Prostate gland (tissue), 2 donors: ENCODE measurements around the gene JAKMIP3. TPM values are rescaled to one million over a fixed set of nuclear protein-coding genes. Genes with fewer than 3 reads are reported as not detected.

Source experiments
- DNase-seq: peaks from one replicate; pipeline ENCODE4 v3.0.0-alpha.2; 2019; ENCODE audit warnings: low spot score
- H3K27ac ChIP-seq, 2 donors: fragments of 200-600 bp; sonication (generic); 2 replicates each; pipeline ENCODE4 v1.5.1; 2017 to 2019
- H3K27me3 ChIP-seq: fragments of 200-600 bp; sonication (generic); replicated peaks from 2 replicates; pipeline ENCODE4 v1.5.1; 2019; ENCODE audit not compliant: insufficient read depth
- H3K36me3 ChIP-seq, 2 donors: fragments of 200-600 bp; sonication (generic); 1 replicate in 1 of 2; 2 replicates in 1 of 2; pipeline versions ENCODE4 v1.5.1 to v1.8.1; 2017 to 2019
- H3K4me1 ChIP-seq: fragments of 200-600 bp; sonication (generic); replicated peaks from 2 replicates; pipeline ENCODE4 v1.5.1; 2019
- H3K4me3 ChIP-seq, 2 donors: fragments of 200-600 bp; sonication (generic); 2 replicates each; pipeline ENCODE4 v1.5.1; 2017 to 2019
- H3K9me3 ChIP-seq: fragments of 200-600 bp; sonication (generic); 2 replicates; pipeline ENCODE4 v1.5.1; 2017
- POLR2A ChIP-seq: fragments of 450-650 bp; IDR thresholded peaks from one replicate; pipeline ENCODE4 v1.6.1; 2016; ENCODE audit warnings: antibody characterized with exemption, mild to moderate bottlenecking
- POLR2AphosphoS5 ChIP-seq: sonication (generic); formaldehyde crosslinking; IDR thresholded peaks from one replicate; pipeline ENCODE4 v1.6.1; 2017; ENCODE audit warnings: antibody characterized with exemption
- WGBS: methylation state at CpG from one replicate; pipeline ENCODE4 v1.1.5; 2018; 5-methylcytosine and 5-hydroxymethylcytosine counted together
- intact Hi-C: fragments of 100-400 bp; cut with DNase I; formaldehyde crosslinking; loops from one replicate; pipeline ENCODE4 v1.14.2; 2022
- total RNA-seq, 2 donors: library from RNA; depleted of rRNA; stranded (reverse); fragments of >200 nt; gene quantifications; one replicate each; pipeline ENCODE4 v1.1.0, GENCODE V29; 2016
- TF ChIP-seq, protein P1 (sequence below), 4 experiments: fragments of 200-600 bp in 2 of 4; fragments of 450-650 bp in 2 of 4; sonication (generic) in 2 of 4; IDR thresholded peaks; 1 replicate in 3 of 4; 2 replicates in 1 of 4; pipeline ENCODE4 v1.5.1; 2016 to 2019; ENCODE audit warnings: antibody characterized with exemption in 4 of 4, mild to moderate bottlenecking in 2 of 4, moderate library complexity in 2 of 4

The JAKMIP3 gene
- total RNA-seq, 2 donors from 2014 or later: 2.6 to 3.4 TPM

GRCh38 chr10:132055616-132056015, 10.1 kb upstream of the JAKMIP3 start:
- Histone ChIP-seq H3K36me3 (no peaks in the 10 kb centered on the region), H3K9me3 (no peaks in the 10 kb centered on the region), H3K27ac (no peak overlapping the region), H3K4me1 (no peaks in the 10 kb centered on the region), H3K27me3 (no peaks in the 10 kb centered on the region), H3K4me3 (no peak overlapping the region)
- intact Hi-C loops: no loop called here
- WGBS: 73% methylated on average over 6 of the region's 6 CpGs
- no peak for TF ChIP-seq POLR2A
- no peak for DNase-seq

DNA sequence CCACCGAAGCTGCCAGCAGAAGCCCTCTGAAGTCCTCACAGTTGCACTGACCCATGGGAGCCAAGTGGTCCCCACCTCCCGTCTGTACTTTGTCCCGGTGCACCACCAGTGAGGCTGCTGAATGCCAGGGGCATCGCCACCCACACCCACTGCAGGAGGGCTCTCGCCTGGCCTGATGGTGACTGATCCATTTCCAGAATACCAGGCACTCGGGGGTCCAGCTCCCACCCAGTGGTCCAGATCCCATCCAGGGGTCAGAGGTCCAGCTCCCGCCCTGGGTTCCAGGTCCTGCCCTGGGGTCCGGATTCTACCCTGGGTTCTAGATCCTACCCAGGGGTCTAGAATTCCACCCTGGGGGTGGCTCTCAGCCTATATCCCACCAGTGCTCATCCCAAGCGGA, 9.1 kb upstream of the JAKMIP3 start:
- no peak for TF ChIP-seq POLR2AphosphoS5
- no peak for TF ChIP-seq POLR2A
- TF ChIP-seq, protein P1, sequence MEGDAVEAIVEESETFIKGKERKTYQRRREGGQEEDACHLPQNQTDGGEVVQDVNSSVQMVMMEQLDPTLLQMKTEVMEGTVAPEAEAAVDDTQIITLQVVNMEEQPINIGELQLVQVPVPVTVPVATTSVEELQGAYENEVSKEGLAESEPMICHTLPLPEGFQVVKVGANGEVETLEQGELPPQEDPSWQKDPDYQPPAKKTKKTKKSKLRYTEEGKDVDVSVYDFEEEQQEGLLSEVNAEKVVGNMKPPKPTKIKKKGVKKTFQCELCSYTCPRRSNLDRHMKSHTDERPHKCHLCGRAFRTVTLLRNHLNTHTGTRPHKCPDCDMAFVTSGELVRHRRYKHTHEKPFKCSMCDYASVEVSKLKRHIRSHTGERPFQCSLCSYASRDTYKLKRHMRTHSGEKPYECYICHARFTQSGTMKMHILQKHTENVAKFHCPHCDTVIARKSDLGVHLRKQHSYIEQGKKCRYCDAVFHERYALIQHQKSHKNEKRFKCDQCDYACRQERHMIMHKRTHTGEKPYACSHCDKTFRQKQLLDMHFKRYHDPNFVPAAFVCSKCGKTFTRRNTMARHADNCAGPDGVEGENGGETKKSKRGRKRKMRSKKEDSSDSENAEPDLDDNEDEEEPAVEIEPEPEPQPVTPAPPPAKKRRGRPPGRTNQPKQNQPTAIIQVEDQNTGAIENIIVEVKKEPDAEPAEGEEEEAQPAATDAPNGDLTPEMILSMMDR (IDR thresholded peaks at IDR 0.05): no peak
- Histone ChIP-seq H3K9me3 (no peaks in the 10 kb centered on the region), H3K27ac (no peak overlapping the region), H3K27me3 (no peaks in the 10 kb centered on the region), H3K4me3 (no peak overlapping the region), H3K4me1 (no peaks in the 10 kb centered on the region), H3K36me3 (no peaks in the 10 kb centered on the region)
- no peak for DNase-seq
- 86% methylated on average over 9 of the region's 9 CpGs for WGBS
- intact Hi-C loops: no loop called here

DNA sequence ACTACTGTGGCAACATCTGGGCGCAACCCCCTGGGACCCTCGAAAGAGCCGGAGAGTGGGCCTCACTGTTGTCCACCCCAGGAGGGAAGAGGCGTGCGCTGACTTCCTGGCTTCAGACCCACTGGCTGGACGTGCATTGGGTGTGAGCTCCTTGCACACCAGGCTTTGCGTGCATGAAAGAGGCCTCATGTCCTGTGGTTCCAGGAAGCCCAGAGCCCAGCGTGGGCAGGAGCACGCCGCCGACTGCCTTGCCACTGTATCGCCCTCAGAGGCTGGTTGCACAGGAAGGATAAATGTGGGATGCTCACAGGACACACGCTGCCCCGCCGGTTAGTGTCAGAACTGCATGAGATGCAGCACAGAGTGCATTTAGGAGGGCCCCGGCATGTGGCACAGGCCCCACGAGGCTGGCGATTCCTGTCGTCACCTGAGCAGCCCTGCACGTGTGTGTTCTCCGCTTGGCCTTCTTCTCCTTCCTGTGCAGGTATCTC, 8.5 kb upstream of the JAKMIP3 start:
- intact Hi-C loops: no loop called here
- Histone ChIP-seq H3K36me3 (no peaks in the 10 kb centered on the region), H3K9me3 (no peaks in the 10 kb centered on the region), H3K27ac (no peak overlapping the region), H3K4me1 (no peaks in the 10 kb centered on the region), H3K27me3 (no peaks in the 10 kb centered on the region), H3K4me3 (no peak overlapping the region)
- TF ChIP-seq, protein P1 (IDR thresholded peaks at IDR 0.05): no peak
- TF ChIP-seq POLR2A: no peak
- no peak for TF ChIP-seq POLR2AphosphoS5
- no peak for DNase-seq
- WGBS: 91% methylated on average over 18 of the region's 21 CpGs

GRCh38 chr10:132058111-132058745, 7.5 kb upstream of the JAKMIP3 start:
- intact Hi-C loops: no loop called here
- Histone ChIP-seq H3K4me1 (no peaks in the 10 kb centered on the region), H3K4me3 (no peak overlapping the region), H3K36me3 (no peaks in the 10 kb centered on the region), H3K27me3 (no peaks in the 10 kb centered on the region), H3K9me3 (no peaks in the 10 kb centered on the region), H3K27ac (no peak overlapping the region)
- WGBS: 86% methylated on average over 13 of the region's 16 CpGs
- no peak for DNase-seq
- TF ChIP-seq, protein P1 (IDR thresholded peaks at IDR 0.05): no peak
- no peak for TF ChIP-seq POLR2AphosphoS5
- no peak for TF ChIP-seq POLR2A

GRCh38 chr10:132058793-132059759, 6.7 kb upstream of the JAKMIP3 start:
- H3K4me3 ChIP-seq: no peak overlapping the region
- H3K27ac ChIP-seq: no peak overlapping the region
- no peaks in the 10 kb centered on the region for H3K36me3 ChIP-seq
- no peak for TF ChIP-seq POLR2A
- TF ChIP-seq POLR2AphosphoS5: no peak
- TF ChIP-seq, protein P1 (IDR thresholded peaks at IDR 0.05): no peak
- DNase-seq: no peak
- H3K9me3 ChIP-seq: no peaks in the 10 kb centered on the region
- H3K4me1 ChIP-seq: no peaks in the 10 kb centered on the region
- H3K27me3 ChIP-seq: no peaks in the 10 kb centered on the region
- intact Hi-C loops: no loop called here
- 90% methylated on average over 42 of the region's 42 CpGs for WGBS
